ENCODE results near the gene MAPT.

Gene MAPT

GRCh38 chr17:45894022-45894784 is at the start of gene MAPT:
Gene MAPT (plus strand): TSS chr17:45894554. CDS start chr17:45962338, 67,784 bp downstream.
- peak; percentile 86 for DNase-seq (ENCODE audit: low read depth)

GRCh38 chr17:45844695-45845375 is 49.5 kb upstream of the MAPT start, which contains the start of gene SPPL2C:
Gene SPPL2C (plus strand): TSS chr17:45844881. CDS start chr17:45844907, 26 bp downstream.
- no peak for DNase-seq (ENCODE audit: low read depth)

GRCh38 chr17:45845376-45846185 is 48.8 kb upstream of the MAPT start:
- DNase-seq (ENCODE audit: low read depth), result no peak

- DNase-seq (ENCODE audit: low read depth), result no peak
These were observed 48.1 kb upstream of the MAPT start for GRCh38 chr17:45846223-45846622.

GRCh38 chr17:45846646-45847045 is 47.7 kb upstream of the MAPT start:
- DNase-seq (ENCODE audit: low read depth), result no peak

- DNase-seq (ENCODE audit: low read depth), result no peak
These were observed 47.3 kb upstream of the MAPT start for GRCh38 chr17:45847101-45847500.

DNA sequence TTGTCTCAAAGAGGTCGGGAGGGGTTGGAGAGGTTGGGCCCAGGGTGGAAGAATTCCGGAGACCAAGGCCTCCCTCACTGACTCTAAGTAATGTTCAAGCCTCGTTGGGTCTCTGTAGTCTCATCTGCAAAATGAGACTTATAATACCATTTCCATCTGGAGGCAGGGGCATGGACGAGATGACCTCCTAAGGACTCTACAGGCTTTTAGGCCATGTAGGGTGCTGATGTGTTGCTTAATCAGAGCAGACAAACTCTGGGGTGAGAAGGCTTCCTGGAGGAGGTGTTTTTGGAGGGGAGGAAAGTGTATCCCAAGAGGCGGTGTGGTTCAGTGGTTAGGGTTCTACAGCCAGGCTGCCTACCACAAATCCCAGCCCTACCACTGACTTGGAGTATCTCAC is 46.6 kb upstream of the MAPT start:
- DNase-seq (ENCODE audit: low read depth), result no peak

DNA sequence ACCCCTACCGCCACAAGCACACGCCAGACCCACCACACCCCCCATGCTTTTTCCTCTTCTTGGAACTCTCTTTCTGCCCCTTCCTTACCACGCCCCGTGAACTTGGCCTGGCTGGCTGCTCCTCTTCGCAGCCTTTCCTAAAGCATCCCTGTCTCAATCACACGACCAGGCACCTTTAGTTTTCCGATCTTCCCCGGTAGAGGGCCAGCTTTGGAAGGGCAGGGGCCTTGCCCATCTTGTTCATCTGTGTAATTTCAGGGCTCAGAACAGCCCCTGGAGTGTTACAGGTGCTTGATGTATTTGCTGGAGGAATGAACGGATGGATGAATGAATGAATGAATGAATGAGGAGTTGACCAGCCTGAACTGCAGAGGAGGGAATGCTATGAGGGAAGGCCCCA is 45.9 kb upstream of the MAPT start:
- no peak for DNase-seq (ENCODE audit: low read depth)

GRCh38 chr17:45848868-45849535 is 45.4 kb upstream of the MAPT start:
- no peak for DNase-seq (ENCODE audit: low read depth)

DNA sequence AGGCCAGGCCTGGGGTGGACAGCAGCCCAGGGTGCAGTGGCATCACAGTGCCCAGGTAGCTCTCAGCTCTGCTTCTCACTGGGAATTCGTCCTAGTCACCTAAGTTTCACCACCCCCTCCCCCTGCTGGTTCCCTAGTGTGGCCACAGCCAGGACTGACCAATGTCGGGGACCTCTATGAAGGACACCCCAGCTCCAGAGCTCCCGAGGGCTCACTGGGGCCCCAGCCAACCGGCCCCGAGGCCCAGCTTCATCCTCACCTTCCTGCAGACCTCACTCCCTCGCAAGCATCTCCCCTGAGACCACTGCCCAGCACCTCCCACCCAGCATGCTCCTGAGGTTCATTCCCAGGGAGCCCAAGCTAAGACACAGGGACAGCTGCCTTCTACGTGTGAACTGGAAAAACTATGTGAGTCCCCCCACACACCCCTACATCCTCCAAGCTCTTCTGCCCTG is 44.8 kb upstream of the MAPT start:
- no peak for DNase-seq (ENCODE audit: low read depth)

GRCh38 chr17:45850011-45850410 is 44.3 kb upstream of the MAPT start:
- no peak for DNase-seq (ENCODE audit: low read depth)

GRCh38 chr17:45850468-45850867 is 43.9 kb upstream of the MAPT start:
- DNase-seq (ENCODE audit: low read depth), result no peak

DNA sequence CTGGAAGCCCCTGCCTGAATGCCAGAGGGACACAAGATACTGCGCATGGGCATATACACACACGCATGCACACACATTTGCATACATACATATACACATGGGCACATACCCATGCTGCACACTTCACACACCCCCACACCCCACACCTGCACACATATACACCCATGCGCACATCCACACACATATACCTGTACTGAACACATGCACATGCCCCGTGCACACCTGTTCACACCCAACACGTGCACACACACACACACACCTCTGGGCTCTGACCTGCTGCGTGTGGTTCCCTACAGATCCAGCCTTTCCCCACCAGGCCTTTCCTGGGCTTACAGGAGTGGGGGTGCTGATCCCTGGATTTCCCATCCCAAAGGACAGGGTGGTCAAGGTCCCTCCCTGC is 43.3 kb upstream of the MAPT start:
- no peak for DNase-seq (ENCODE audit: low read depth)

GRCh38 chr17:45851464-45851863 is 42.9 kb upstream of the MAPT start:
- no peak for DNase-seq (ENCODE audit: low read depth)

DNA sequence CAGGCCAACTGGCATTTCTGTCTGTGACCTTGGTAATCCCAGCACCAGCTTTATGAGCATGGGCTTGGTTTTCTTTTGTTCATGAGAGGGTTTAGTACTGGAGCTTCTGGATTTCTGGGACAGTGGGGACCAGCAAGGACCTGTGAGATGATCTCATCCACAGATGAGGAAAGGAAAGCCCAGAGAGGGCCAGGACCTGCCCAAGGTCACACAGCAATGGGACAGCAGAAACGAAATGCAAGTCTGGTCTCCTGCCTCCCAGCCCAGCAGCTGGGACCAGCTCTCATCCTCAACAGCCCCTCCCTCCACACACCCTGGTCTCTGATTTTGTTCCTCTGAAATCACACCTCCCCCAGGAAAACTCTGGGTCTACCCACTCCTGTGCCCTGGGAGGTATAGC is 42.5 kb upstream of the MAPT start:
- DNase-seq (ENCODE audit: low read depth), result no peak

- DNase-seq (ENCODE audit: low read depth), result peak; percentile 34
These were observed 41.6 kb upstream of the MAPT start for GRCh38 chr17:45852535-45853297.

- DNase-seq (ENCODE audit: low read depth), result no peak
These were observed 40.1 kb upstream of the MAPT start for GRCh38 chr17:45854209-45854608.

- no peak for DNase-seq (ENCODE audit: low read depth)
These were observed 38.5 kb upstream of the MAPT start for GRCh38 chr17:45855691-45856336.

- no peak for DNase-seq (ENCODE audit: low read depth)
These were observed 36.2 kb upstream of the MAPT start for GRCh38 chr17:45857977-45858708.

DNA sequence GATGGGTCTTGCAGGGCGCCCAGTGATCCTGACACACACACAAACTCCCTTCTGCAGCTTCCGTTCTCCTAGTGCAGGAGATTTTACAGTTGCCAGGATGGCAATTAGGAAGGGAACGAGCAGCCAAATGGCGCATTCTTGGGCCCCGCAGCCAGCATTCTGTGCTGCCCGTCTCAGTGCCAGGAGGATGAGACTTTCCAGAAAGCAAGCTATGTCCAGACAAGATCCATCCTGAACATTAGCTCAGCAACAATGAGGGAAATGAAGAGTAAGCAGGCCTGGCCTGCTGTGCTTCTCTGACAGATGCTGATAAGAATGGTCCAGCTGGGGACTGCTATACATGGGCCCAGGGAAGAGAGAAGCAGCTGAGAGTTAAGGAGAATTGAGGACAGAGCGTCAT is 33.2 kb upstream of the MAPT start:
- no peak for DNase-seq (ENCODE audit: low read depth)
